Measurements from ENCODE around the gene IGLL5. TPM values are rescaled to one million over a fixed set of nuclear protein-coding genes. Genes with fewer than 3 reads are reported as not detected.

Gene IGLL5
- total and polyA plus RNA-seq, 8 donors, result 2.0 to 53.1 (median 19.8) TPM; not detected in 2

DNA sequence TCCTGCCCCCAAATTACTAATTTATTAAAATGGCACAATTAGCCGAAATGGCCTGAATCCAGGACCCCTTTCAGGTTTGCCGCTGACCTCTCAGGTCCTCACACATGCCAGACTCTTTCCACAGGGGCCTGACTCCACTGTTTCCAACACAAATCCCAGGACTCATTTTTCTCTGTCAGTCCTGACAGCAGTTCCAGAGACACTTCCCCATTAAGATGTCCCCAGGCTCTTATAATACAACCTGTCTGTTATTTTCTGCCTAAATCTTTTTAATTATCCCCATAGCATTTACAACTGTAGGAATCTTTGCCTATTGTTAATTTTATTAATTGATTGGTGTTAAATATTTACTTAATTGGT, 9.4 kb upstream of the IGLL5 start:
- no peak overlapping the region for H3K4me3 ChIP-seq
- H3K4me1 ChIP-seq, result no peaks in the 10 kb centered on the region
- intact Hi-C loops (cut with DNase I; ENCODE audit: low total_unique reads), result no loop called here
- H3K27ac ChIP-seq, result no peak overlapping the region
- peaks cover 0 to 36% (median 0%) of the 10 kb centered on the region in 3 donors for H3K27me3 ChIP-seq
- peaks cover 0 to 15% (median 11%) of the 10 kb centered on the region in 4 donors for H3K9me3 ChIP-seq
- TF ChIP-seq EP300 (IDR thresholded peaks at IDR 0.05), result no peak
- no peak for TF ChIP-seq POLR2A (IDR thresholded peaks at IDR 0.05)
- no peak for TF ChIP-seq POLR2AphosphoS5 (IDR thresholded peaks at IDR 0.05)
- TF ChIP-seq, protein P1, sequence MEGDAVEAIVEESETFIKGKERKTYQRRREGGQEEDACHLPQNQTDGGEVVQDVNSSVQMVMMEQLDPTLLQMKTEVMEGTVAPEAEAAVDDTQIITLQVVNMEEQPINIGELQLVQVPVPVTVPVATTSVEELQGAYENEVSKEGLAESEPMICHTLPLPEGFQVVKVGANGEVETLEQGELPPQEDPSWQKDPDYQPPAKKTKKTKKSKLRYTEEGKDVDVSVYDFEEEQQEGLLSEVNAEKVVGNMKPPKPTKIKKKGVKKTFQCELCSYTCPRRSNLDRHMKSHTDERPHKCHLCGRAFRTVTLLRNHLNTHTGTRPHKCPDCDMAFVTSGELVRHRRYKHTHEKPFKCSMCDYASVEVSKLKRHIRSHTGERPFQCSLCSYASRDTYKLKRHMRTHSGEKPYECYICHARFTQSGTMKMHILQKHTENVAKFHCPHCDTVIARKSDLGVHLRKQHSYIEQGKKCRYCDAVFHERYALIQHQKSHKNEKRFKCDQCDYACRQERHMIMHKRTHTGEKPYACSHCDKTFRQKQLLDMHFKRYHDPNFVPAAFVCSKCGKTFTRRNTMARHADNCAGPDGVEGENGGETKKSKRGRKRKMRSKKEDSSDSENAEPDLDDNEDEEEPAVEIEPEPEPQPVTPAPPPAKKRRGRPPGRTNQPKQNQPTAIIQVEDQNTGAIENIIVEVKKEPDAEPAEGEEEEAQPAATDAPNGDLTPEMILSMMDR (IDR thresholded peaks at IDR 0.05), result no peak
- 46 to 65% (median 63%) methylated on average over 2 of the region's 2 CpGs for WGBS, 5 donors
- no peaks in the 10 kb centered on the region for H3K36me3 ChIP-seq
- no peak for DNase-seq

DNA sequence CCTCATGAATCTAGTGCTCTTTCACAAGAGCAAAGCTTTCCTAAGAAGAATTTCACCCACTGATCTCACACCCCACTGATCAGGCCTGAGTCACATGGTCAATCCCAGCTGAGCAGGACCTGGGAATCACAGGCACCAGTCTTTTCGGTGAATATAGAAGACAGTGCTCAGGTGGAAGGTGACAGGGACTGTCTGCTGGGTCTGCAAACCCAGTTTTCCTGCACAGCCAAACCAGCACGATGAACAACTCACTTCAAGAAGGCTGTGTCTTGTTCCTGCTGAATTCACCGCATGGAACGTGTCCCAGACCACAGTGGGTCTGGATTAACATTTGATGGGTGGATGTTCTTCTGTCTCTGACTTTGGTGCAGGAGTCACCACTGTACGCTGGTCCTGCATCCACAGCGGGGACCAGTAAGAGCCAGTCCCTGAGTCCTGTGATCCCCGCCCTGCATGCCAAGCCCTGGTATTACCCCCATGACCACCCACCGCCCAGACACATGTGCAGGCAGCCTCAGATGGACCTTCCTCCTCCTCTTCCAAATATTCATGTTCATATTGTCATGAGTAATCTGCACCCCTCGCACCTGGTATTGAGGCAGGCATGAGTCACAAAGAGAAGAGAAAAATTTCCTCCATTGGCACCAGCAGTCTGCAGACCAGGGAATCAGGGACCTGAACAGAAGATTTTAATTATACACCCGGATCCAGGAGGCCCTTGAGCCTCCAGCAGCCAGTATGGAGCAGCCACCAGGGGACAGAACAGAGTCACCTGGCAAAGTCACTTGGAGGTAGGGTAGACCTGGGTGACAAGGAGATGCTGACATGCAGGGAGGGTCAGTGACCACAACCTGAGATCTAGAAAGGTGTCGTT, 8.6 kb upstream of the IGLL5 start:
- no peaks in the 10 kb centered on the region for H3K36me3 ChIP-seq
- intact Hi-C loops (cut with DNase I; ENCODE audit: low total_unique reads), result no loop called here
- WGBS, 5 donors, result 78 to 86% (median 81%) methylated on average over 8 to 11 of the region's 11 CpGs
- no peak overlapping the region for H3K27ac ChIP-seq
- no peak overlapping the region for H3K4me3 ChIP-seq
- no peak for DNase-seq
- H3K27me3 ChIP-seq, result peaks cover 0 to 34% (median 0%) of the 10 kb centered on the region in 3 donors
- TF ChIP-seq POLR2A (IDR thresholded peaks at IDR 0.05) (no peak), POLR2AphosphoS5 (IDR thresholded peaks at IDR 0.05) (no peak), EP300 (IDR thresholded peaks at IDR 0.05) (no peak)
- TF ChIP-seq, protein P1 (IDR thresholded peaks at IDR 0.05), result no peak
- peaks cover 0 to 11% (median 10%) of the 10 kb centered on the region in 4 donors for H3K9me3 ChIP-seq
- no peaks in the 10 kb centered on the region for H3K4me1 ChIP-seq

DNA sequence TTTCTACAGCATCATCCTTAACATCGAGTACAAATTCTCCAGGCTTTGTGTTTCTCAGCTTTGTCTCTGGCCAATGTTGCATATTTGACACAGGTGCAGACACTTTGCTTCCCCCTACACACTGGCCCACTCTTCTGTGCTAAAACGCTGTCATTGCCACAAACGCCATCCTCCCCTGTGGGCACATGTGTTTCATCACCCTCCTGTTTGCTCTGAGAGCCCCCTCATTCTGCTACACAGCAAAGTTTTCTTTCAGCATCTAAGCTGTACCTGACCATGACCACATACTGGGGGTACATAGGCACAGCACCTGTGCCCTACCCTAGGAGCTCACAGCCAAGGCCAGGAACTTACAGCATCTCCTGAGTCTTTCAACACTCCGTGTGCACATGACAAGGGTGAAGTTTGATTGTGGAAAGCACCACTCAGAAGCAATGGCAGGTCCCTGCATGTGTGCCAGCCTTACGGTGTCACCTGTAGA, 7.9 kb upstream of the IGLL5 start:
- WGBS, 5 donors, result 58 to 79% (median 63%) methylated on average over 5 of the region's 5 CpGs
- intact Hi-C loops (cut with DNase I; ENCODE audit: low total_unique reads), result no loop called here

DNA sequence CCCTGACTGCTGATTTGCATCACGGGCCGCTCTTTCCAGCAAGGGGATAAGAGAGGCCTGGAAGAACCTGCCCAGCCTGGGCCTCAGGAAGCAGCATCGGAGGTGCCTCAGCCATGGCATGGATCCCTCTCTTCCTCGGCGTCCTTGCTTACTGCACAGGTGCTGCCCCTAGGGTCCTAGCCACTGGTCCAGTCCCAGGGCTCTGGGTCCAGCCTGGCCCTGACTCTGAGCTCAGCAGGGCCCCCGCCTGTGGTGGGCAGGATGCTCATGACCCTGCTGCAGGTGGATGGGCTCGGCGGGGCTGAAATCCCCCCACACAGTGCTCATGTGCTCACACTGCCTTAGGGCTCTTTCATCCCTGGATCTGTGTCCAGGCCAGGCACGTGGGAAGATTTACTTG, 7.0 kb upstream of the IGLL5 start:
- WGBS, 5 donors, result 63 to 85% (median 79%) methylated on average over 7 to 9 of the region's 9 CpGs
- no peaks in the 10 kb centered on the region for H3K9me3 ChIP-seq
- no peaks in the 10 kb centered on the region for H3K4me1 ChIP-seq
- peaks cover 0 to 43% (median 0%) of the 10 kb centered on the region in 3 donors for H3K27me3 ChIP-seq
- DNase-seq, result no peak
- no peak overlapping the region for H3K4me3 ChIP-seq
- TF ChIP-seq, protein P1 (IDR thresholded peaks at IDR 0.05), result no peak
- TF ChIP-seq EP300 (IDR thresholded peaks at IDR 0.05) (no peak), POLR2AphosphoS5 (IDR thresholded peaks at IDR 0.05) (no peak), POLR2A (IDR thresholded peaks at IDR 0.05) (no peak)
- intact Hi-C loops (cut with DNase I; ENCODE audit: low total_unique reads), result no loop called here
- no peaks in the 10 kb centered on the region for H3K36me3 ChIP-seq
- no peak overlapping the region for H3K27ac ChIP-seq

More for the DNA sequence above, 7.9 kb upstream of the IGLL5 start:
- Histone ChIP-seq H3K27ac (no peak overlapping the region), H3K4me3 (no peak overlapping the region), H3K9me3 (peaks cover 0 to 4% (median 3%) of the 10 kb centered on the region in 4 donors), H3K36me3 (no peaks in the 10 kb centered on the region), H3K27me3 (peaks cover 0 to 37% (median 0%) of the 10 kb centered on the region in 3 donors), H3K4me1 (no peaks in the 10 kb centered on the region)
- DNase-seq, result no peak
- TF ChIP-seq EP300 (IDR thresholded peaks at IDR 0.05) (no peak), POLR2A (IDR thresholded peaks at IDR 0.05) (no peak), POLR2AphosphoS5 (IDR thresholded peaks at IDR 0.05) (no peak)
- TF ChIP-seq, protein P1 (IDR thresholded peaks at IDR 0.05), result no peak

Data from stomach (tissue), 9 donors.